ENCODE results near the gene KRTAP4-5. TPM values are rescaled to one million over a fixed set of nuclear protein-coding genes. Genes with fewer than 3 reads are reported as not detected.
"Not testable (repeated sequence)": the region's sequence is repeated elsewhere in the genome, so short reads cannot be mapped to it uniquely, and the experiment has no call there.

Gene KRTAP4-5
- total RNA-seq, 1 donor from 2014 or later = not detected

GRCh38 chr17:41171886-41172285, 22.3 kb upstream of the KRTAP4-5 start:
- no peak for TF ChIP-seq CTCF (IDR thresholded peaks at IDR 0.05; ENCODE audit: insufficient read depth, low read length, severe bottlenecking)
- H3K27me3 ChIP-seq (ENCODE audit: control insufficient read depth, insufficient read depth, low read length) = no peaks in the 10 kb centered on the region
- DNase-seq (ENCODE audit: low read depth) = no peak
- no peaks in the 10 kb centered on the region for H3K36me3 ChIP-seq (ENCODE audit: control insufficient read depth, insufficient read depth, low read length)
- FAIRE-seq = no peak
- no peak overlapping the region for H3K4me3 ChIP-seq (ENCODE audit: low read depth, low read length)

GRCh38 chr17:41168121-41168520, 18.5 kb upstream of the KRTAP4-5 start, which contains the start of gene KRTAP4-3:
Gene KRTAP4-3 (minus strand): TSS chr17:41168221. CDS start chr17:41168172, 49 bp downstream.
- DNase-seq (ENCODE audit: low read depth) (no peak), FAIRE-seq (no peak)
- H3K4me3 ChIP-seq (ENCODE audit: low read depth, low read length) = no peak within 1 kb of the TSS
- no peaks in the 10 kb centered on the region for H3K36me3 ChIP-seq (ENCODE audit: control insufficient read depth, insufficient read depth, low read length)
- no peak for TF ChIP-seq CTCF (IDR thresholded peaks at IDR 0.05; ENCODE audit: insufficient read depth, low read length, severe bottlenecking)
- H3K27me3 ChIP-seq (ENCODE audit: control insufficient read depth, insufficient read depth, low read length) = no peaks in the 10 kb centered on the region

GRCh38 chr17:41167561-41167960, 17.9 kb upstream of the KRTAP4-5 start:
- no peak overlapping the region for H3K4me3 ChIP-seq (ENCODE audit: low read depth, low read length)
- H3K36me3 ChIP-seq (ENCODE audit: control insufficient read depth, insufficient read depth, low read length) = no peaks in the 10 kb centered on the region
- no peaks in the 10 kb centered on the region for H3K27me3 ChIP-seq (ENCODE audit: control insufficient read depth, insufficient read depth, low read length)
- no peak for DNase-seq (ENCODE audit: low read depth)
- no peak for TF ChIP-seq CTCF (IDR thresholded peaks at IDR 0.05; ENCODE audit: insufficient read depth, low read length, severe bottlenecking)
- FAIRE-seq = no peak

GRCh38 chr17:41163828-41164227, 14.2 kb upstream of the KRTAP4-5 start:
- H3K36me3 ChIP-seq (ENCODE audit: control insufficient read depth, insufficient read depth, low read length) = no peaks in the 10 kb centered on the region
- no peak overlapping the region for H3K4me3 ChIP-seq (ENCODE audit: low read depth, low read length)
- peak; percentile 54 for DNase-seq (ENCODE audit: low read depth)
- no peak for FAIRE-seq
- H3K27me3 ChIP-seq (ENCODE audit: control insufficient read depth, insufficient read depth, low read length) = no peaks in the 10 kb centered on the region
- TF ChIP-seq CTCF (IDR thresholded peaks at IDR 0.05; ENCODE audit: insufficient read depth, low read length, severe bottlenecking) = no peak

GRCh38 chr17:41160648-41161047, 11.0 kb upstream of the KRTAP4-5 start, which contains the start of gene KRTAP4-4:
Gene KRTAP4-4 (minus strand): TSS chr17:41160748. CDS start chr17:41160691, 57 bp downstream.
- no peak for TF ChIP-seq CTCF (IDR thresholded peaks at IDR 0.05; ENCODE audit: insufficient read depth, low read length, severe bottlenecking)
- no peak within 1 kb of the TSS for H3K4me3 ChIP-seq (ENCODE audit: low read depth, low read length)

DNA sequence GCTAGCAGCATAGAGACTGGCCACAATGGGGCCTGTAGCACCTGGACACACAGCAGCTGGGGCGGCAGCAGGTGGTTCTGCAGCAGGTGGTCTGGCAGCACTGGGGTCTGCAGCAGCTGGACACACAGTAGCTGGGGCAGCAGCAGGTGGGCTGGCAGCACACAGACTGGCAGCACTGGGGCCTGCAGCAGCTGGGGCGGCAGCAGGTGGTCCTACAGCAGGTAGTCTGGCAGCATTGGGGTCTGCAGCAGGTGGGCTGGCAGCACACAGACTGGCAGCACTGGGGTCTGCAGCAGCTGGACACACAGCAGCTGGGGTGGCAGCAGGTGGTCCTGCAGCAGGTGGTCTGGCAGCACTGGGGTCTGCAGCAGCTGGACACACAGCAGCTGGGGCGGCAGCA, 10.6 kb upstream of the KRTAP4-5 start:
- not testable (repeated sequence) for FAIRE-seq; H3K36me3 ChIP-seq (ENCODE audit: control insufficient read depth, insufficient read depth, low read length); H3K4me3 ChIP-seq (ENCODE audit: low read depth, low read length); H3K27me3 ChIP-seq (ENCODE audit: control insufficient read depth, insufficient read depth, low read length); DNase-seq (ENCODE audit: low read depth)

More at GRCh38 chr17:41160648-41161047, 11.0 kb upstream of the KRTAP4-5 start, which contains the start of gene KRTAP4-4:
- H3K27me3 ChIP-seq (ENCODE audit: control insufficient read depth, insufficient read depth, low read length) = no peaks in the 10 kb centered on the region
- H3K36me3 ChIP-seq (ENCODE audit: control insufficient read depth, insufficient read depth, low read length) = no peaks in the 10 kb centered on the region
- FAIRE-seq (peak; percentile 23), DNase-seq (ENCODE audit: low read depth) (no peak)

Data from bronchial epithelial cell (primary cell).